Measurements from ENCODE around the gene PIGU. TPM values are rescaled to one million over a fixed set of nuclear protein-coding genes. Genes with fewer than 3 reads are reported as not detected.

Gene PIGU
- total RNA-seq, 1 experiment from 2014 or later = 18.4 TPM

GRCh38 chr20:34573541-34574300 is 103.2 kb downstream of the PIGU start:
- no peaks in the 10 kb centered on the region for H3K79me2 ChIP-seq (ENCODE audit: low read length)
- H4K20me1 ChIP-seq (ENCODE audit: insufficient read depth, low read depth, low read length) = no peaks in the 10 kb centered on the region
- no peak for DNase-seq
- no peak overlapping the region for H3K27ac ChIP-seq (ENCODE audit: low read length)
- H3K9me2 ChIP-seq (replicated peaks; ENCODE audit: insufficient read depth, low read length) = no peaks in the 10 kb centered on the region
- H3K27me3 ChIP-seq (ENCODE audit: low read length) = no peaks in the 10 kb centered on the region
- no peaks in the 10 kb centered on the region for H3K4me1 ChIP-seq (ENCODE audit: low read length)
- H3K9ac ChIP-seq (ENCODE audit: low read length) = no peak overlapping the region
- H3K4me3 ChIP-seq (ENCODE audit: low read length) = no peak overlapping the region
- H3K9me3 ChIP-seq (ENCODE audit: low read length) = no peaks in the 10 kb centered on the region
- H3K4me2 ChIP-seq (ENCODE audit: low read depth, low read length, poor library complexity, severe bottlenecking) = no peak overlapping the region
- H2AFZ ChIP-seq (ENCODE audit: low read length) = no peak overlapping the region
- H3K36me3 ChIP-seq (ENCODE audit: insufficient read depth, low read length) = no peaks in the 10 kb centered on the region

- Histone ChIP-seq H4K20me1 (ENCODE audit: insufficient read depth, low read depth, low read length) (no peaks in the 10 kb centered on the region), H3K4me2 (ENCODE audit: low read depth, low read length, poor library complexity, severe bottlenecking) (no peak overlapping the region), H3K27me3 (ENCODE audit: low read length) (no peaks in the 10 kb centered on the region), H3K27ac (ENCODE audit: low read length) (no peak overlapping the region), H3K79me2 (ENCODE audit: low read length) (no peaks in the 10 kb centered on the region), H2AFZ (ENCODE audit: low read length) (no peak overlapping the region), H3K9me3 (ENCODE audit: low read length) (no peaks in the 10 kb centered on the region), H3K9ac (ENCODE audit: low read length) (no peak overlapping the region), H3K4me1 (ENCODE audit: low read length) (no peaks in the 10 kb centered on the region), H3K9me2 (replicated peaks; ENCODE audit: insufficient read depth, low read length) (no peaks in the 10 kb centered on the region), H3K36me3 (ENCODE audit: insufficient read depth, low read length) (no peaks in the 10 kb centered on the region), H3K4me3 (ENCODE audit: low read length) (no peak overlapping the region)
- no peak for DNase-seq
Measured at GRCh38 chr20:34571753-34572152, 105.1 kb downstream of the PIGU start.

GRCh38 chr20:34570859-34571306 is 106.0 kb downstream of the PIGU start:
- Histone ChIP-seq H3K27ac (ENCODE audit: low read length) (no peak overlapping the region), H3K9ac (ENCODE audit: low read length) (no peak overlapping the region)

GRCh38 chr20:34569598-34569997 is 107.3 kb downstream of the PIGU start:
- Histone ChIP-seq H2AFZ (ENCODE audit: low read length) (no peak overlapping the region), H3K9me2 (replicated peaks; ENCODE audit: insufficient read depth, low read length) (no peaks in the 10 kb centered on the region), H3K9me3 (ENCODE audit: low read length) (no peaks in the 10 kb centered on the region), H3K36me3 (ENCODE audit: insufficient read depth, low read length) (no peaks in the 10 kb centered on the region), H3K27me3 (ENCODE audit: low read length) (no peaks in the 10 kb centered on the region), H3K27ac (ENCODE audit: low read length) (no peak overlapping the region), H4K20me1 (ENCODE audit: insufficient read depth, low read depth, low read length) (no peaks in the 10 kb centered on the region), H3K4me3 (ENCODE audit: low read length) (no peak overlapping the region), H3K79me2 (ENCODE audit: low read length) (no peaks in the 10 kb centered on the region), H3K9ac (ENCODE audit: low read length) (no peak overlapping the region), H3K4me1 (ENCODE audit: low read length) (no peaks in the 10 kb centered on the region), H3K4me2 (ENCODE audit: low read depth, low read length, poor library complexity, severe bottlenecking) (no peak overlapping the region)
- DNase-seq = no peak

More at GRCh38 chr20:34570859-34571306, 106.0 kb downstream of the PIGU start:
- no peaks in the 10 kb centered on the region for H4K20me1 ChIP-seq (ENCODE audit: insufficient read depth, low read depth, low read length)
- H3K9me2 ChIP-seq (replicated peaks; ENCODE audit: insufficient read depth, low read length) = no peaks in the 10 kb centered on the region
- no peak overlapping the region for H2AFZ ChIP-seq (ENCODE audit: low read length)
- no peaks in the 10 kb centered on the region for H3K36me3 ChIP-seq (ENCODE audit: insufficient read depth, low read length)
- no peaks in the 10 kb centered on the region for H3K4me1 ChIP-seq (ENCODE audit: low read length)
- no peak overlapping the region for H3K4me3 ChIP-seq (ENCODE audit: low read length)
- H3K4me2 ChIP-seq (ENCODE audit: low read depth, low read length, poor library complexity, severe bottlenecking) = no peak overlapping the region
- DNase-seq = no peak
- H3K79me2 ChIP-seq (ENCODE audit: low read length) = no peaks in the 10 kb centered on the region
- H3K9me3 ChIP-seq (ENCODE audit: low read length) = no peaks in the 10 kb centered on the region
- no peaks in the 10 kb centered on the region for H3K27me3 ChIP-seq (ENCODE audit: low read length)

- Histone ChIP-seq H3K27me3 (ENCODE audit: low read length) (no peaks in the 10 kb centered on the region), H3K36me3 (ENCODE audit: insufficient read depth, low read length) (no peaks in the 10 kb centered on the region), H4K20me1 (ENCODE audit: insufficient read depth, low read depth, low read length) (no peaks in the 10 kb centered on the region), H3K9me2 (replicated peaks; ENCODE audit: insufficient read depth, low read length) (no peaks in the 10 kb centered on the region), H3K4me1 (ENCODE audit: low read length) (no peaks in the 10 kb centered on the region), H3K27ac (ENCODE audit: low read length) (no peak overlapping the region), H3K4me2 (ENCODE audit: low read depth, low read length, poor library complexity, severe bottlenecking) (no peak overlapping the region), H3K9me3 (ENCODE audit: low read length) (no peaks in the 10 kb centered on the region), H3K79me2 (ENCODE audit: low read length) (no peaks in the 10 kb centered on the region), H3K9ac (ENCODE audit: low read length) (no peak overlapping the region), H3K4me3 (ENCODE audit: low read length) (no peak overlapping the region), H2AFZ (ENCODE audit: low read length) (no peak overlapping the region)
- DNase-seq = no peak
Measured at GRCh38 chr20:34567892-34568865, 108.7 kb downstream of the PIGU start.

- no peaks in the 10 kb centered on the region for H4K20me1 ChIP-seq (ENCODE audit: insufficient read depth, low read depth, low read length)
- no peaks in the 10 kb centered on the region for H3K36me3 ChIP-seq (ENCODE audit: insufficient read depth, low read length)
- no peak overlapping the region for H3K27ac ChIP-seq (ENCODE audit: low read length)
- H3K4me1 ChIP-seq (ENCODE audit: low read length) = no peaks in the 10 kb centered on the region
- no peak overlapping the region for H3K4me3 ChIP-seq (ENCODE audit: low read length)
- H3K4me2 ChIP-seq (ENCODE audit: low read depth, low read length, poor library complexity, severe bottlenecking) = no peak overlapping the region
- no peaks in the 10 kb centered on the region for H3K9me3 ChIP-seq (ENCODE audit: low read length)
- H3K79me2 ChIP-seq (ENCODE audit: low read length) = no peaks in the 10 kb centered on the region
- no peaks in the 10 kb centered on the region for H3K9me2 ChIP-seq (replicated peaks; ENCODE audit: insufficient read depth, low read length)
- DNase-seq = no peak
- H3K27me3 ChIP-seq (ENCODE audit: low read length) = no peaks in the 10 kb centered on the region
- H3K9ac ChIP-seq (ENCODE audit: low read length) = no peak overlapping the region
- no peak overlapping the region for H2AFZ ChIP-seq (ENCODE audit: low read length)
Measured at GRCh38 chr20:34566978-34567891, 109.7 kb downstream of the PIGU start.

GRCh38 chr20:34564833-34565232 is 112.1 kb downstream of the PIGU start:
- H3K4me2 ChIP-seq (ENCODE audit: low read depth, low read length, poor library complexity, severe bottlenecking) = no peak overlapping the region
- H3K9ac ChIP-seq (ENCODE audit: low read length) = no peak overlapping the region
- H3K79me2 ChIP-seq (ENCODE audit: low read length) = no peaks in the 10 kb centered on the region
- H3K4me3 ChIP-seq (ENCODE audit: low read length) = no peak overlapping the region
- no peak overlapping the region for H2AFZ ChIP-seq (ENCODE audit: low read length)
- H3K4me1 ChIP-seq (ENCODE audit: low read length) = no peaks in the 10 kb centered on the region
- no peak overlapping the region for H3K27ac ChIP-seq (ENCODE audit: low read length)
- H3K36me3 ChIP-seq (ENCODE audit: insufficient read depth, low read length) = no peaks in the 10 kb centered on the region
- H4K20me1 ChIP-seq (ENCODE audit: insufficient read depth, low read depth, low read length) = no peaks in the 10 kb centered on the region
- H3K9me3 ChIP-seq (ENCODE audit: low read length) = no peaks in the 10 kb centered on the region
- H3K27me3 ChIP-seq (ENCODE audit: low read length) = no peaks in the 10 kb centered on the region
- DNase-seq = no peak
- H3K9me2 ChIP-seq (replicated peaks; ENCODE audit: insufficient read depth, low read length) = no peaks in the 10 kb centered on the region

Data from Karpas-422 (cell line).